Activated CD4-positive, alpha-beta memory T cell treated with anti-CD3 and anti-CD28 coated beads for 36 hours (primary cell): ENCODE results near the gene RHOG. TPM values are rescaled to one million over a fixed set of nuclear protein-coding genes. Genes with fewer than 3 reads are reported as not detected.
A peak's percentile ranks its signal among the peaks of the same experiment; 100 is the strongest.

Experiments
- CTCF ChIA-PET: fragments of 350-600 bp; sonication (Branson Sonifier 250); formaldehyde crosslinking; loops from one replicate; lab custom pipeline; 2021; ENCODE audit warnings: antibody characterized with exemption, inconsistent platforms; lab: Charles Lee
- POLR2A ChIA-PET: fragments of 350-600 bp; sonication (Branson Sonifier 250); formaldehyde crosslinking; loops from one replicate; lab custom pipeline; 2021; ENCODE audit warnings: antibody characterized with exemption; lab: Charles Lee
- DNase-seq: peaks from one replicate; pipeline ENCODE4 v3.0.0-alpha.2; 2020
- H3K27ac Mint-ChIP-seq: one replicate; pipeline ENCODE4 v1.8.0; 2021; ENCODE audit warnings: mixed read lengths
- H3K27me3 Mint-ChIP-seq: one replicate; pipeline ENCODE4 v1.8.0; 2021; ENCODE audit warnings: mixed read lengths
- H3K36me3 Mint-ChIP-seq: one replicate; pipeline ENCODE4 v1.8.0; 2021; ENCODE audit warnings: mixed read lengths
- H3K4me1 Mint-ChIP-seq: one replicate; pipeline ENCODE4 v1.8.0; 2021; ENCODE audit warnings: low read depth, mixed read lengths
- H3K4me3 Mint-ChIP-seq: one replicate; pipeline ENCODE4 v1.8.0; 2021; ENCODE audit warnings: mild to moderate bottlenecking, mixed read lengths
- H3K9me3 Mint-ChIP-seq: one replicate; pipeline ENCODE4 v1.8.0; 2021; ENCODE audit warnings: mixed read lengths
- intact Hi-C: fragments of 100-400 bp; cut with micrococcal nuclease; formaldehyde crosslinking; loops from one replicate; pipeline ENCODE4 v1.15.1; 2023
- total RNA-seq, 2 experiments: library from RNA; stranded (reverse); gene quantifications; one replicate each; pipeline ENCODE4 v1.2.3, GENCODE V29; 2021

The RHOG gene
- total RNA-seq, 2 experiments from 2014 or later = 181 to 186 TPM

GRCh38 chr11:3809624-3809928 lies 31.2 kb downstream of the RHOG start:
- peaks cover 14% of the 10 kb centered on the region for H3K4me1 Mint-ChIP-seq
- POLR2A ChIA-PET = interaction anchor here (1.1 kb wide), 1 partner anchor 24 kb away, joined by 3 read pairs; no protein-coding TSS in a partner anchor
- H3K27me3 Mint-ChIP-seq = no peaks in the 10 kb centered on the region
- no peak overlapping the region for H3K27ac Mint-ChIP-seq
- no peak overlapping the region for H3K4me3 Mint-ChIP-seq
- DNase-seq = no peak
- intact Hi-C loops = loop anchor here (1.0 to 5.0 kb wide), 3 partner anchors 24 to 127 kb away; no protein-coding TSS in a partner anchor
- no peaks in the 10 kb centered on the region for H3K9me3 Mint-ChIP-seq
- CTCF ChIA-PET = interaction anchor here (1.0 to 5.3 kb wide), 25 partner anchors 10 to 263 kb away, joined by 3 to 40 read pairs (median 6); partner anchors contain the start of genes NUP98 and RHOG
- no peaks in the 10 kb centered on the region for H3K36me3 Mint-ChIP-seq

GRCh38 chr11:3808861-3809623 lies 31.7 kb downstream of the RHOG start:
- peak; percentile 64 for DNase-seq
- Mint-ChIP-seq H3K36me3 (no peaks in the 10 kb centered on the region), H3K4me1 (peaks cover 18% of the 10 kb centered on the region), H3K9me3 (no peaks in the 10 kb centered on the region), H3K4me3 (peak overlapping the region; percentile 71), H3K27ac (peak overlapping the region; percentile 21), H3K27me3 (no peaks in the 10 kb centered on the region)
- intact Hi-C loops = loop anchor here (1.0 to 5.0 kb wide), 4 partner anchors 12 to 127 kb away; partner anchors contain the start of gene NUP98
- ChIA-PET CTCF (interaction anchor here (0.6 to 5.3 kb wide), 32 partner anchors 10 to 264 kb away, joined by 3 to 40 read pairs (median 6); partner anchors contain the start of genes NUP98 and RHOG), POLR2A (interaction anchor here (0.6 to 2.5 kb wide), 4 partner anchors 11 to 430 kb away, joined by 3 to 15 read pairs (median 3); partner anchors contain the start of genes NUP98 and ZNF195)

GRCh38 chr11:3807909-3808860 lies 32.6 kb downstream of the RHOG start, which contains the start of gene PGAP2:
PGAP2 (plus strand) TSS chr11:3808560; CDS start chr11:3811260, 2,700 bp downstream.
- POLR2A ChIA-PET = interaction anchor here (0.6 to 2.5 kb wide), 7 partner anchors 10 to 429 kb away, joined by 3 to 15 read pairs (median 3); partner anchors contain the start of genes NUP98 and ZNF195
- H3K27ac Mint-ChIP-seq = peak within 1 kb of the TSS; percentile 80
- H3K27me3 Mint-ChIP-seq = no peaks in the 10 kb centered on the region
- no peaks in the 10 kb centered on the region for H3K9me3 Mint-ChIP-seq
- peak; percentile 77 for DNase-seq
- H3K4me1 Mint-ChIP-seq = peaks cover 19% of the 10 kb centered on the region
- no peaks in the 10 kb centered on the region for H3K36me3 Mint-ChIP-seq
- CTCF ChIA-PET = interaction anchor here (0.6 to 5.3 kb wide), 38 partner anchors 8 to 284 kb away, joined by 3 to 40 read pairs (median 4); partner anchors contain the start of genes NUP98 and RHOG
- intact Hi-C loops = loop anchor here (1.0 to 5.0 kb wide), 3 partner anchors 11 to 126 kb away; partner anchors contain the start of gene NUP98
- H3K4me3 Mint-ChIP-seq = peak within 1 kb of the TSS; percentile 84

- Mint-ChIP-seq H3K27me3 (no peaks in the 10 kb centered on the region), H3K36me3 (no peaks in the 10 kb centered on the region)
- CTCF ChIA-PET = interaction anchor here (1.0 to 1.1 kb wide), 2 partner anchors 21 to 51 kb away, joined by 3 read pairs; no protein-coding TSS in a partner anchor
Observed at GRCh38 chr11:3803726-3804495, 36.8 kb downstream of the RHOG start.

GRCh38 chr11:3802011-3802790 lies 38.6 kb downstream of the RHOG start:
- Mint-ChIP-seq H3K4me1 (peaks cover 16% of the 10 kb centered on the region), H3K36me3 (no peaks in the 10 kb centered on the region), H3K9me3 (no peaks in the 10 kb centered on the region), H3K27ac (no peak overlapping the region), H3K27me3 (no peaks in the 10 kb centered on the region), H3K4me3 (no peak overlapping the region)
- ChIA-PET POLR2A (no interaction called here), CTCF (no interaction called here)
- DNase-seq = no peak
- intact Hi-C loops = no loop called here

More at GRCh38 chr11:3803726-3804495, 36.8 kb downstream of the RHOG start:
- Mint-ChIP-seq H3K9me3 (no peaks in the 10 kb centered on the region), H3K27ac (no peak overlapping the region), H3K4me1 (peaks cover 21% of the 10 kb centered on the region), H3K4me3 (no peak overlapping the region)
- no peak for DNase-seq
- intact Hi-C loops = no loop called here
- POLR2A ChIA-PET = no interaction called here

- Mint-ChIP-seq H3K27ac (no peak overlapping the region), H3K4me3 (no peak overlapping the region), H3K27me3 (no peaks in the 10 kb centered on the region), H3K36me3 (peaks cover 8% of the 10 kb centered on the region), H3K4me1 (peaks cover 30% of the 10 kb centered on the region), H3K9me3 (no peaks in the 10 kb centered on the region)
- CTCF ChIA-PET = interaction anchor here (0.8 to 3.3 kb wide), 3 partner anchors 8 to 16 kb away, joined by 3 to 40 read pairs (median 4); partner anchors contain the start of gene PGAP2
- no peak for DNase-seq
- POLR2A ChIA-PET = interaction anchor here (1.0 to 1.1 kb wide), 2 partner anchors 14 to 18 kb away, joined by 3 to 5 read pairs; no protein-coding TSS in a partner anchor
- intact Hi-C loops = no loop called here
Observed at GRCh38 chr11:3799873-3800272, 40.9 kb downstream of the RHOG start.

- DNase-seq = no peak
- intact Hi-C loops = no loop called here
- H3K4me3 Mint-ChIP-seq = peak overlapping the region; percentile 90
- H3K9me3 Mint-ChIP-seq = no peaks in the 10 kb centered on the region
- CTCF ChIA-PET = interaction anchor here (0.7 to 3.3 kb wide), 5 partner anchors 9 to 311 kb away, joined by 3 to 40 read pairs (median 4); partner anchors contain the start of gene PGAP2
- H3K27ac Mint-ChIP-seq = peak overlapping the region; percentile 61
- peaks cover 34% of the 10 kb centered on the region for H3K4me1 Mint-ChIP-seq
- POLR2A ChIA-PET = interaction anchor here (1.0 to 2.0 kb wide), 3 partner anchors 9 to 17 kb away, joined by 3 to 15 read pairs (median 5); partner anchors contain the start of gene PGAP2
- peaks cover 13% of the 10 kb centered on the region for H3K36me3 Mint-ChIP-seq
- H3K27me3 Mint-ChIP-seq = no peaks in the 10 kb centered on the region
Observed at GRCh38 chr11:3799143-3799542, 41.6 kb downstream of the RHOG start.

- Mint-ChIP-seq H3K27me3 (no peaks in the 10 kb centered on the region), H3K36me3 (peaks cover 21% of the 10 kb centered on the region), H3K9me3 (no peaks in the 10 kb centered on the region), H3K4me3 (peak within 1 kb of the TSS; percentile 90), H3K27ac (peak within 1 kb of the TSS; percentile 96), H3K4me1 (peaks cover 40% of the 10 kb centered on the region)
- intact Hi-C loops = loop anchor here (1.0 to 2.0 kb wide), 5 partner anchors 11 to 809 kb away; partner anchors contain the start of genes PGAP2 and RRM1
- DNase-seq = peak; percentile 100
- CTCF ChIA-PET = interaction anchor here (0.6 to 3.3 kb wide), 6 partner anchors 11 to 57 kb away, joined by 3 to 40 read pairs (median 4); partner anchors contain the start of genes PGAP2 and STIM1
- POLR2A ChIA-PET = interaction anchor here (0.5 to 3.5 kb wide), 8 partner anchors 10 to 76 kb away, joined by 3 to 18 read pairs (median 4); partner anchors contain the start of genes PGAP2 and RHOG
Observed at GRCh38 chr11:3797329-3798090, 43.2 kb downstream of the RHOG start, which contains the start of gene NUP98. NUP98 (minus strand) TSS chr11:3797554; CDS start chr11:3782117, 15,437 bp downstream.

- H3K9me3 Mint-ChIP-seq = no peaks in the 10 kb centered on the region
- DNase-seq = no peak
- peaks cover 26% of the 10 kb centered on the region for H3K36me3 Mint-ChIP-seq
- POLR2A ChIA-PET = interaction anchor here (1.1 to 3.5 kb wide), 3 partner anchors 9 to 44 kb away, joined by 3 to 18 read pairs (median 8); partner anchors contain the start of gene RHOG
- H3K4me1 Mint-ChIP-seq = peaks cover 39% of the 10 kb centered on the region
- peak overlapping the region; percentile 90 for H3K4me3 Mint-ChIP-seq
- intact Hi-C loops = loop anchor here (1.0 to 2.0 kb wide), 5 partner anchors 11 to 808 kb away; partner anchors contain the start of genes PGAP2 and RRM1
- CTCF ChIA-PET = interaction anchor here (0.6 to 2.5 kb wide), 5 partner anchors 11 to 86 kb away, joined by 3 to 18 read pairs (median 3); partner anchors contain the start of gene PGAP2
- H3K27me3 Mint-ChIP-seq = no peaks in the 10 kb centered on the region
- H3K27ac Mint-ChIP-seq = peak overlapping the region; percentile 96
Observed at GRCh38 chr11:3796801-3797328, 43.9 kb downstream of the RHOG start.
